GM20000 (cell line): ENCODE measurements around the gene RNH1.

Source experiments
- DNase-seq: peaks from one replicate; pipeline ENCODE4 v3.0.0; 2012; ENCODE audit warnings: low spot score
- TF ChIP-seq, protein P1 (sequence below): IDR thresholded peaks from 2 replicates; pipeline ENCODE4 v1.5.1; 2012; ENCODE audit warnings: mild to moderate bottlenecking, control low read depth; ENCODE audit errors: extremely low read depth, missing control alignments

The RNH1 gene

GRCh38 chr11:449889-450808 is 56.9 kb downstream of the RNH1 start, which contains the start of gene PTDSS2:
PTDSS2 (plus strand) TSS chr11:450279; CDS start chr11:450456, 177 bp downstream.
- TF ChIP-seq, protein P1, sequence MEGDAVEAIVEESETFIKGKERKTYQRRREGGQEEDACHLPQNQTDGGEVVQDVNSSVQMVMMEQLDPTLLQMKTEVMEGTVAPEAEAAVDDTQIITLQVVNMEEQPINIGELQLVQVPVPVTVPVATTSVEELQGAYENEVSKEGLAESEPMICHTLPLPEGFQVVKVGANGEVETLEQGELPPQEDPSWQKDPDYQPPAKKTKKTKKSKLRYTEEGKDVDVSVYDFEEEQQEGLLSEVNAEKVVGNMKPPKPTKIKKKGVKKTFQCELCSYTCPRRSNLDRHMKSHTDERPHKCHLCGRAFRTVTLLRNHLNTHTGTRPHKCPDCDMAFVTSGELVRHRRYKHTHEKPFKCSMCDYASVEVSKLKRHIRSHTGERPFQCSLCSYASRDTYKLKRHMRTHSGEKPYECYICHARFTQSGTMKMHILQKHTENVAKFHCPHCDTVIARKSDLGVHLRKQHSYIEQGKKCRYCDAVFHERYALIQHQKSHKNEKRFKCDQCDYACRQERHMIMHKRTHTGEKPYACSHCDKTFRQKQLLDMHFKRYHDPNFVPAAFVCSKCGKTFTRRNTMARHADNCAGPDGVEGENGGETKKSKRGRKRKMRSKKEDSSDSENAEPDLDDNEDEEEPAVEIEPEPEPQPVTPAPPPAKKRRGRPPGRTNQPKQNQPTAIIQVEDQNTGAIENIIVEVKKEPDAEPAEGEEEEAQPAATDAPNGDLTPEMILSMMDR: no peak
- peak; percentile 98 for DNase-seq

- TF ChIP-seq, protein P1: peak; percentile 81
- DNase-seq: peak; percentile 98
These were observed 58.9 kb downstream of the RNH1 start for GRCh38 chr11:447923-448731.

DNA sequence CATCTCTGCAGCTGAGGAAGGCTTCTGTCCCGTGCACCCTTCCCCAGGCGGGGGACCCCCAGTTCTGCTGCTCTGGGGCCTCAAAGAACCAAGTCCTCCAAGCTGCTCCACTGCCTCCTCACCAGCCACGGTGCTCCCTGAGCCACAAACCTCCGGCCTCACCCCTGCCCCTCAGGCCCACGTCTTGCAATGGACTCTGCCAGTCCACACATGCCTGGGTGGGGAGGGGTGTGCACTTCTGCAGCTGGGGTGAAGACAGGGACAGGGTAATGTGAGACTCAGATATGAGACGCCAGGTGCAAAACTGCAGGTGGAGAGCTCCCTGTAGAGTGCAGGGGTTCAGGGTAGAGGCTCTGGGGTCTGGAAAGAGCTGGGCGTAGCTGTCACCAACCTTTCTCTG is 60.2 kb downstream of the RNH1 start:
- DNase-seq: no peak
- TF ChIP-seq, protein P1: no peak

- TF ChIP-seq, protein P1: no peak
- DNase-seq: no peak
These were observed 61.1 kb downstream of the RNH1 start for GRCh38 chr11:445765-446588.
